Colon (tissue), 2 donors: ENCODE results near the gene APMAP.

ENCODE experiments used
- FAIRE-seq: peaks from 2 replicates; lab custom pipeline; 2012; peaks lifted over from hg19 to GRCh38; lab: Jason Lieb, UNC
- donor health status: control.
- donor health status: control.

APMAP gene

GRCh38 chr20:25024171-25024570 lies 31.6 kb upstream of the APMAP start:
- FAIRE-seq, result no peak

DNA sequence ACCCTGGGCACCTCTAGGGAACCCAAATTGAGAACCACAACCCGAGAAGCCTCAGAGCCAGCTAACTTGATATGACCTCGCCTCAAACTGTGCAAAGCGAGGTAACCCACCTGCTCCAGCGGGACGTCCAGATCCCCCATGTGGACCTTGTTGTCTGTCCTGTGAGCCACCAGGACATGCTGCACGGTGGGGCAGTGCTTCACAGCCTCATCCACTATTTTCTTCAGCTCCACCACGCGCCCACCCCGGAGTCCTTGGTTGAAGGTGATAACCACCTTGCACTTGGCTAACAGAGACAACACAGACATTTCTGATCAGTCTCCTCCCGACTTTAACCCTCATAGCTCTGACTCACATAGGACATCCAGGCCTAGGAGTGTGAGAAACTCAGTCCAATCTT lies 30.8 kb upstream of the APMAP start:
- no peak for FAIRE-seq

DNA sequence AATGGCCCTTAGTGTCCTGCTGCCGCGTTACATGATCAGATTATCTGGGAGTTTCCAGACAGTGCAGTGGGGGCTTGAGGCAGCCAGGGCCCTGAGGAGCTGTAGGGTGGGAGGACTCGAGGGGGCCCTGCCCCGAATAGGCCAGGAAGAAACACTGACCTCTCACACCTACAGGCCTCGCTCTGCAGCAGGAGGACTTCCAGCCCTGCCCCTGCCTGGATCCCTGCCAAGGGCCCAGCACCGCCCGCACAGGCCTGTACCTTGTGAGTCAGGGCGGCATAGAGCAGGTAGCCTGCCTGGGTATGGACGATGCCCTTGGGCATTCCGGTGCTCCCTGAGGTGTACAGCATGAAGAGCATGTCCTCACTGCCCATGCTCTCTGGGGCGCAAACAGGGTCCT lies 30.1 kb upstream of the APMAP start:
- no peak for FAIRE-seq

DNA sequence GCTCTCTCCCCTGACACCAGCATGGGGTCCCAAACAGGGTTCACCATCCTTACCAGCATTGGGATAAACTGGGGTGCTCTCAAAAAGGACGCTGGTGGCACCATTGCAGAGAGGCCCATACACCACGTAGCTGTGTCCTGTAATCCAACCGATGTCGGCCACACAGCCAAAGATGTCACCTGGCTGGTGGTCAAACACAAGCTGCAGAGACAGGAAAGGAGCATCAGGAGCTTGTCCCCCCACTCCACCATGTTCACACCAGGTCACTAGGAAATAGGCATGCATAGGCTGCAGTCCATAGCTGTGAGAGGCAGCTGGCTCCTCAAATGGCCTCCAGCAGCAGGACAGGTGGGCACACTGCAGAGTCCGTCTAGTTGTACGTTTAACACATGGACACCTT lies 28.8 kb upstream of the APMAP start:
- no peak for FAIRE-seq

- FAIRE-seq, result no peak
These were observed 28.4 kb upstream of the APMAP start for GRCh38 chr20:25020901-25021301.

DNA sequence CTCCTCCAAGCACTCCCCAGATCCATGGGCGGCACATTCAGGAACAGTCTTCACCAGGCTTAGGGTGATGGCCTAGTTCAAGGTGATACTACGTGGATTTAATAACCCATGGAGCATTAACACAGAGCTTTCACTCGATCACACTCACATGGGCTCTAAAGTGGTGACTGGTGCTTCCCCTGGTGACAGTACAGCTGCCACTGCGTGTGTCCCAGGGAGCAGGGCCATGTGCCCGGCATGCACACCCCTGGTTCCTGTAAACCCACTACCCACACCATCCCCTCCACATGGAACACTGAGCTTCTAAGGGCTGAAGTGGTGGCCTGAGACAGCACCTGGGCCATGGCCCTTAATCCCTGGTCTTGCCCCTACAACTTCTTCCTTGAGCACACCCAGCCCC lies 27.8 kb upstream of the APMAP start:
- FAIRE-seq, result no peak

DNA sequence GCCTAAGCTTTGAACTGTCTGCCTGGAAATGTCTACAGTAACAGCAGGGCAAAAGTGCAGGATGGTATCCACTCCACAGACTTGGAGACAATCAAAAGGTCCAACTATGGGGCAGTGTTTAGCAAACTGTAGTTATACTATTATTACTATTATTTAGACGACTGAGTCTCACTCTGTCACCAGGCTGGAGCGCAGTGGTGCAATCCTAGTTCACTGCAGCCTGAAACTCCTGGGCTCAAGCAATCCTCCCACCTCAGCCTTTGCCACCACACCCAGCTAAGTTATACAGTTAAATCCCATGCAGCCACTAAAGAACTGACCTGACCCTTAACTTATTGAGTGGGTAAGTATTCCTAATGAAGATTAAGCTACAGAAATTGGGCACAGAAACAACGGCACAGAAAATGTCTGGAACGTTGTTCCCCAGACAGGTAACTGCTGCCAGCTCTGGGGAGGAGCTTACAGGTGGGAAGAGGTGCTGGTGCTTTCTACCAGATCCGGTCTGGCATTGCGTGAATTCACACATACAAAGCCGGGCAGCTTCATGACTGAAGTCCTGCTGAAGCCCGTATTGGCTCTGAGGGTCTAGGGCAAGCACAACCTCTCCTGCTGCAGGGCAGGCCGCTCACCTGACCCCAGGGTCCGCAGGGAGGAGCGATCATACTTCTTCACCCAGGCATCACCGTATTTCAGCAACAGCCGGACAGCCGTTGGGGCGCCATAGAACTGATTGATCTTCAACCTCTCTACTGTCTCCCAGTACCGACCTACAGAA lies 27.0 kb upstream of the APMAP start:
- FAIRE-seq, result no peak

DNA sequence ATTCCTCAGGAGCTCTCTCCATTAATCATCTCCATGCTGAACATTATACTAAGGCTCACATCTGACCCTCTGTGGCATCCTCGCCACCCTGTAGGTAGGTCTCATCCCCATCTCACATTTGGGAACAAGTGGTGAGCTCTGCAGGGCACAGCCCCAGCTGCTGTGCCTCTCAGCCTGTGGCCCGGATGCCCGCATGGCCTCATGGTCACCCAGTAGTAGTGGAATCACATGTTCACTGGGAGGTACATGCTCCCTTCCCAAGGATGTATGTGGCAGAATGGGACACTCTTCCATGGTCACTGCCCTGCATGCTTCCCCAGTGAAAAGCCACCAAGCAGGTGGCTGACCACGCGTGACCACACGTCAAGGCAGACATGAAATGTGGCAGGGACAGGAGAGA lies 26.3 kb upstream of the APMAP start:
- no peak for FAIRE-seq

DNA sequence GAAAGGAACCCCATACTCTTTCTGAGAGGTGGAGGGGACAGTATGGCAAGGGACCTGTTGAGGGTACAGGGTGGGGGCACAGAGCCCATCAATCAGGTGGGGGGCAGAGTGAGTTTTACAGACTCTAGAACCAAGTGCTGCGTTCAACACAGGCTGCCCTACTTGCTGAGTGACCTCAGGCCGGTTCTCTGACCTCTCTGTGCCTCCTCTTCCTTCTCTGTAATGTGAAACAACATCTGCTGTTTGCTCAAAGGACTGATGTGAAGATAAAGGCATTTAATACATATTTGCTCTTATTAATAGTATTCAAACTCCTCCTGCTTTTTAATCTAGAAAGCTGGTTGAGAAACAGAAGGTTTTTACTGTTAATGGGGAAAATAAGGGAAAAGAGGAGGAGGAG lies 25.9 kb upstream of the APMAP start:
- no peak for FAIRE-seq

- no peak for FAIRE-seq
These were observed 24.8 kb upstream of the APMAP start for GRCh38 chr20:25017257-25017803.

DNA sequence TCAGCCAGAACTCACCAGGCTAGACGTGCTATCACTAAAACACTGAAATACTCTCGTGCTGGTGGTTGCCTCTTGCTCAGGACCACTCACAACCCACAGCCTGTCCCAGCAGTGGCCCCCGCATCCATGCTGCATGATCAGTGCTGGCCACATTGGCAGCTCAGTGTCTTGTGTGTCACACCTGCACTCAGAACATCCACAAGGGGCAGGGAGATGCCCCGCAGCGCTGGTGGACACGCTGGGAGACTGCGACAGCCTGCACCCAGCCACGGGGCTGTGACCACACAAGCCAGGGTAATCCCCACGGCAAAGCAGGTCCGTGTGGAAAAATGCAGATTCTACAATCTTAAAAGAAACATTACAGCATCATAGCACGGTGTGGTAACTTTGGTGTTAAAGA lies 23.9 kb upstream of the APMAP start:
- no peak for FAIRE-seq

DNA sequence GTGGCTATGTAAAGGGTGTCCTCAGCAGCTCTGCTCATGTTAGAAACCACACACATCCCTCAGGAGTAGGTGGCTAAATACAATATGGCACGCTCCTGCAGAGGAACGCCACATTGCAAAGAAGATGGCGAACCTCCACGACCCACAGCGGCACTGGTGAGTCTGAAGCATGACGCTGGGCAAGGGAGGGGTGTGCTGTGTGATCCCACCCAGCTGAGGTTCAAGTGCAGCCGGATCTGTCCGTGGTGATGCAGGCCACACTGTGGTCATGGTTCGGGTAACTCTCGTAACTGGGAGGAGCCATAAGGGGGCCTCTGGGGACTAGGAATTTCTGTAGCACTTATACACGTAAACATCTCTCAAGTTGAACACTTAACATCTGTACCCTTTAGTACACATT lies 23.4 kb upstream of the APMAP start:
- no peak for FAIRE-seq

DNA sequence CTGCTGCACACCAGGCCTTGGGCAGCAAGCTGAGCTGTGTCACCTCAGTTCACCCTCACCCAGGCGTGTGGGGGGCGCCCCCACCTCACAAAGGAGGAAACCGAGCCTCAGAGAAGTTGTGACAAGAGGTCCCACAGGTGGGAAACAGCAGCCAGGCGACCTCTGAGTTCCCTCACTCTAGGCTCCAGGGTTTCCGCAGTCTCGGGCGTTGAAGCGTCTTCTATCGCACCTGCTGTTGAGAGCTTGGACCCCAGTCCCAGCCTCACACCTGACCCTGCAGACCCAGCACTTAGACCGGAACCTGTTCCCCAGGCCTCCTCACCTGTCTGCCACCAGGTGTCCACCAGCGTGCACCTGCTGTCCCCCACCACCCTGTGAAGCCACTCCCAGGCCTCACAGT lies 22.3 kb upstream of the APMAP start:
- no peak for FAIRE-seq

DNA sequence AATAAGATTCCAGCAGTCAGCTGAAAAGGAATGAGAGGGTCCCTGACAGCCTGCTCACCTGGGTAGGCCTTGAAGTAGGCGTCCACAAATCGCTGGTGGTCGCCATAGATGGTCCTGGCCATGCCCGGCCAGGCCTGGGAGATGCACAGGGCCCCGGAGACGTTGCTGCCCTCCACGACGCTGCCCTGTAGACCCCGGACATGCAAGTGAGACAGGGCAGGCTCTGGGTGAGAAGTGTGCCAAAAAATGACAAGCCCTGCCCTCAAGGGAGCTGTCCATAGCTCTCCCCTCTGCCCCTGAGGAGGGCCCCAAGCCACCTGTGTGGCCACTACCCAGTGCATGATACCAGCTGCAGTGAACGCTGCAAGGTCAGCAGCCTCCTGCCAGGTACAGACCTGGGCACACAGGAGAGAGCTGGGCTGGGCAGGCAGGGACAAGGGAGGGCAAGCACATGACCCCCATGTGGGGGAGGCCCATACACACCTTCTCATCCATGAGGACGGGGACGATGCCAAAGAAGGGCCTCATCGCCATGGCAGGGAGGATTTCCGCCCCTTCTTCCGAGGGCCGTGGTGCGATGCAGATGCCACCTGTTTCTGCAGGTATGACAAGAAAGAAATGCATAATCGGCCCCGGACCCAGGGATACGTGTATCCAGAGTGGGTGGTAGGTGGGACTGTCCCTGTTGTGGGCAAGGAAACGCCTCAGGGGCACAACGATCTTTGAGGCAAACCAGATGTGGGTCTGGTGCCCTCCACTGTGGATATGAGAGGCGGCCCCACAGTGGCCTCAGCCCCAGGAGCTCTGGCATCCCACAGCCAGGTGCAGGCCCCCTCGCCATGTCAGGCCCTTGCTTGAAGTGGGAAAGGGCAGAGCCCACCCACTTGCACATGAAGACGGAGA lies 21.2 kb upstream of the APMAP start:
- FAIRE-seq, result no peak

DNA sequence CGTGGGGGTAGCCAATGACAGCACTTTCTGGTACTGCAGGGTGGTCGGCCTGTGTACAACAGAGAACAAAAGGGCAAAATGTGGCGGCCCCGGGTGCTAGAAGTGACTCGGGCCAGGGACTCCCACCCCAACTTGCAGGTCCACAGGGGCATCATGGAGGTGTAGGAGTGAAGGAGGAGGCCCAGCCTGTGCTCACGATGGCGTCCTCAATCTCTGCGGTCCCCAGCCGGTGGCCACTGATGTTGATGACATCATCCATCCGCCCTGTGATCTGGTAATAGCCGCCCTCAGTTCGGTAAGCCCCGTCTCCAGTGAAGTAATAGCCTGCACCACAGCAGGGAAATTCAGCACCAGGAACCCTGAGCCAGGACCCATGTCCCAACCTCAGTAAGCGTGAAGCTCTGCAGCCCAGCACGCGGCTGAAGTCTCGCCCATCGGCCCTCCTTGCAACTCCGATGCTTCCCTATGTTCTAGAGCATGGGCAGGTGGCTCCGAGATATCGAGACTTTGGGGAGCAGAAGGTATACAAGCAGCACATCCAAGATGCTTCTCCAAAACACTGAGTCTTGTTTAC lies 20.2 kb upstream of the APMAP start:
- FAIRE-seq, result no peak

DNA sequence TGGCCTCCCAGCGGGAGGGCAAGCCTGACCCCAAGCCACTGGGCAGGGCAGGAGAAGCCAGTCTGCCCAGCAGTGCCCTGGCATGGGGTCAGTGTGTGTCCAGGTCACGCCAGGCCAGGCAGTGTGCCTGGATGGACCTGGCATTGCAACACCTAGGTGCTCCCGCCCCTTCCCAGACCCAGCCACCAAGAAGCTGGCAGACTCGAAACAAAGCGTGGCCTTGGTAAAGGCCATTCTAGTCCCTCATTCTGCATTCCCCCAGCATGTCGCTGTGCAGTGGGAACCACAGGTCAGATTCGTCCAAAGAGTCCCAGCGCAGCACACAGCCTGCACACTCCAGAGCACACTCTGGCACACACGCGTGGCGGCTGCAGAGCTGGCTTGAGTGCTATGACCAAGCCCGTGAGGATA lies 19.3 kb upstream of the APMAP start:
- FAIRE-seq, result no peak

- FAIRE-seq, result no peak
These were observed 18.7 kb upstream of the APMAP start for GRCh38 chr20:25011261-25011660.

DNA sequence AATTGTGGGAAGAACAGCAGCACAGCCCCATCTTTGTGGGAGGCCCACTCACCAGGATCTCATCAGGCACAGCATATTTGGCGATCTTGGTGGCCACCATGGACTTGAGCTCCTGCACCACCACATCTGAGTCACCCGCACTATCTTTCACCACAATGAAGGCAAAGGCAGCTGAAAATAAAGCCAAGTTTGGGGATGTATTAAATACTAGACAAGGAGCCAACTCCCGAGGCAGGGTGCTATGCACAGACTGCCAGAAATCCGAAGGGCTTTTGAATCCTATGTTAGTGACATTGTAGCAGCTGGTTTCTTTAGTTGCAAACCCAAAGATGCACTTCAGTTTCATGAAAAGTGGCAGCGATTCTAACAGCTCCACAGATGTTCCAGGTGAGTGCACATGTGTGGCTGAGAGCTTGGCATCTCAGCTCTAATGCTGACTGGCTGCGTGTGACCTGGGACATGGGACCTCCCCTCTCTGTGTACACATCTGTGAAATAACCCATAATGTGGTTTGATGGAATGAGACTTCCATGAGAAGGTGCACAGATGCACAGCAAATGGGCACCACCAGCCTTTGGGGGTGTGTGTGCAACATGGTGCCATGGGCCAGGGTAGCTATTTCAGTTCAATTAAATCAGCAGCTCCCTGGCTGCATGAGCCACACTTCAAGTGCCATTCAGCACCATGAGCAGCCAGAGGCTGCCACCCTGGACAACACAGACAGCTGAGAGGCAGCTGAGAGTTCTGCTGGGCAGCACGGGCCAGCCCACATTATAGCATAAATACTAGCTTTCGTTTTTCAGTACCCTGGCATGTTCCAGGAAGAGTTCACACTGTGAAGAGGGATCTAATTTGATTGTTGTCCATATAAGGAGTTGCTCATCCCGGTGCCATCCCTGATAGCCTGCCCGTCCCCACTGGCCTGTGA lies 16.9 kb upstream of the APMAP start:
- no peak for FAIRE-seq

DNA sequence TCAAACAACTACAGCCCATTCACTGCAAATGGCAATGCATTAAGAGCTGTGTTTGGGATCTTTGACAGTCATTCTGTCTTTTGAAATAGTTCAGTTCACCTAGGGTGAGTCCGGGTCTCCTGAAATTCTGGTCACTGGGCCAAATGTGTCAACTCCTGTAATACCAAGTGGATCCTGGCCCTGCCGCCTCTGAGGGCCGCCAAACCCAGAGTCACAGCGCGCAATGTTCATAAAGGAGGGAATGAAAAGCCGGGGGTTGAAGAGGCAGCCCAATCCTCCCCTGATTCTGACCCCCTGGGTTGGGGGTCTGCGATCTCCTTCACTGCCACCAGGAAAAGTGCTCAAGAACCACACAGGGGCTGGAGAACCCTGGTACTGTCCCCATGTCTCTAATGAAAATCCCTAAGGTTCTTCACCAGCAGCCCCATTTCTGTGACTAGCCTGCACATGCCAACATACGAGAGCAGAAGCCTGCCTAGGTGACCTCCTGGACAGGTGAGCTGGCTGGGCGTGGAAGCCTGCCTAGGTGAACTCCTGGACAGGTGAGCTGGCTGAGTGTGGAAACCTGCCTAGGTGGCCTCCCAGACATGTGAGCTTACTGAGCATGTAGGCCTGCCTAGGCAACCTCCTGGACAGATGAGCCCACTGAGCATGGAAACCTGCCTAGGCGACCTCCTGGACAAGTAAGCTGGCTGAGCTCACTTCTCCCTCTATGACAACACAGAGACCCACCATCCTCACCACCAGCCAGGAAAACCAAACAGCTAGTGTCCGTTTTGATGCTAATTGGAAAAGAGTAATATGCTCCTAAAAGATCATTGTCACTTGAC lies 16.1 kb upstream of the APMAP start:
- no peak for FAIRE-seq

DNA sequence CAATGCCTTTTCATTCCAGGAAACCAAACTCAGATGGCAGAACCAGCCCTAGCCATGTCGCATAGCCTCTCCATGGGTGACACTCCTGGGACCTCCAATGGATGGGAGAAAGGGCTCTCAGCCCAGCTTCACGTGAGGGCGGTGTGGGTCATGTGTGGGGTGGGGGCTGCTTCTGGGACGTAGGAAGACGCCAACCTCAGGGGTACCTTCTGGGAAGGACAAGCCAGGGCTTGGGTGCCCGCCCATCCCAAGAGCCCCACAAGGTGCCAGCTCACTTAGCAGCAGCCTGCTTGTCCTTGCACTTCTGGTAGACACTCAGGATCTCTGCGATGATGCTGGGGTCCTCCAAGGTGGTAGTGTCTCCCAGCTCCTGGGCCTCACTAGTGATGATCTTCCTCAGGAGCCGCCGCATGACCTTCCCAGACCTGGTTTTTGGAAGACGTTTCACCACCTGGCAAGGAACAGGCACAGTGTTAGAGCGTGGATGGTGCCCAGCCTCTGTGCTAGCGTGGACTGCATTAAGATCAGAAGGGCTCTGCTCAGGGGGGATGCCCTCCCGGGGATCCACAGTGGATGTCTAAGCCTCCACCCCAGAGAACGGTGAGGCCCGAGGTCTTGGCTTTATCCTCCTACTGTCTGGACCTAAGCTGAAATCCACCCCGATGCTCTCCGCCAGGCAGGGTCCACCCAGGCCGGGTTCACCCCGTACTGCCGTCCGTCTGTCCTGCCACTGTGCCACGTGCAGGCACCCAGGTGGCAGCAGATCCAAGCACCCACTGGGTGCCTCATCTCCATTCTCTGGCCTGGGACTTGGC lies 15.1 kb upstream of the APMAP start:
- FAIRE-seq, result no peak
